SU-DHL-6 (cell line): ENCODE measurements around the gene ULK1.

Experiments used
- CTCF ChIP-seq: fragments of 200-600 bp; sonication (generic); IDR thresholded peaks from one replicate; pipeline ENCODE4 v1.5.1; 2017; ENCODE audit warnings: antibody characterized with exemption, mild to moderate bottlenecking, low read length, moderate library complexity; ENCODE audit not compliant: insufficient read depth, poor library complexity, severe bottlenecking
- EZH2phosphoT487 ChIP-seq: fragments of 200-600 bp; sonication (generic), shearing (Covaris generic); conservative IDR thresholded peaks from 2 replicates; pipeline ENCODE4 v1.6.1; 2018; ENCODE audit warnings: mild to moderate bottlenecking, antibody characterized with exemption, low read length, moderate library complexity, mixed read lengths

DNA sequence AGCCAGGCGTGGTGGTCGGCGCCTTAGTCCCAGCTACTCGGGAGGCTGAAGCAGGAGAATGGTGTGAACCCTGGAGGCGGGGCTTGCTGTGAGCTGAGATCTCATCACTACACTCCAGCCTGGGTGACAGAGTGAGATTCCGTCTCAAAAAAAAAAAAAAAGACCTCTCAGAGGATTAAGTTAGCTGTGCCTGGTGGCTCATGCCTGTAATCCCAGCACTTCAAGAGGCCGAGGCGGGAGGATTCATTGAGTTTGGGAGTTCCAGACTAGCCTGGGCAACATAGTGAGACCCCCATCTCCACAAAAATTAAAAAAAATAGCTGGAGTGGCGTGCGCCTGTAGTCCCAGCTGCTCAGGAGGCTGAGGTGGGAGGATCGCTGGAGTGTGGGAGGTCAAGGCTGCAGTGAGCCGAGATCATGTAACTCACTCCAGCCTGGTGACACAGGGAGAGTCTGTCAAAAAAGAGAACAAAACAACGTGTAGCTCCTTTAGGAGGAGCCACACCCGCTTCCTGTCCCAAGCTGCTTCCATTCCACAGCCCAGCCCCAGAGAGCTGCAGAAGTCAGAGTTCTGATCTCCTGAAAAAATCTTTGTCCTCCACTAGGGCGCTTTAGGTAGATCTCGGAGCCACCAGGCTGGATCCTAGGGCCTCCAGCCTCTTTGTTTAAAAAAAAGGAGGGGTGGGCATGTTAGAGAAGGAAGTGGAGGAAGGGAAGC, 11.5 kb upstream of the ULK1 start:
- TF ChIP-seq EZH2phosphoT487 (no peak), CTCF (no peak)
